Liver (tissue), 9 donors: Measurements from ENCODE around the gene SDK2. TPM values are rescaled to one million over a fixed set of nuclear protein-coding genes. Genes with fewer than 3 reads are reported as not detected.

ENCODE experiments used
- DNase-seq: peaks from one replicate; pipeline ENCODE4 v3.0.0-alpha.2; 2017; ENCODE audit warnings: low spot score
- H3K27ac ChIP-seq, 2 donors: one replicate each; pipeline ENCODE4 v1.7.0; 2013; ENCODE audit warnings: inconsistent platforms in 2 of 2, low read length in 2 of 2, control low read depth in 1 of 2, low read depth in 1 of 2, mild to moderate bottlenecking in 1 of 2
- H3K27me3 ChIP-seq, 4 donors: one replicate each; pipeline versions ENCODE4 v1.6.1 to v1.7.0; 2013; ENCODE audit warnings: low read length in 3 of 4, inconsistent platforms in 1 of 4, mild to moderate bottlenecking in 1 of 4, moderate library complexity in 1 of 4; ENCODE audit not compliant: control insufficient read depth in 4 of 4, insufficient read depth in 4 of 4
- H3K36me3 ChIP-seq, 4 donors: one replicate each; pipeline versions ENCODE4 v1.6.1 to v1.7.0; 2013; ENCODE audit warnings: low read length in 3 of 4, mild to moderate bottlenecking in 3 of 4, low read depth in 1 of 4, moderate library complexity in 1 of 4; ENCODE audit not compliant: control insufficient read depth in 4 of 4, insufficient read depth in 3 of 4
- H3K4me1 ChIP-seq, 4 donors: one replicate each; pipeline versions ENCODE4 v1.6.1 to v1.7.0; 2013; ENCODE audit warnings: low read length in 3 of 4, mild to moderate bottlenecking in 3 of 4, moderate library complexity in 1 of 4; ENCODE audit not compliant: control insufficient read depth in 4 of 4, insufficient read depth in 4 of 4
- H3K4me3 ChIP-seq, 3 donors: one replicate each; pipeline versions ENCODE4 v1.6.1 to v1.7.0; 2013; ENCODE audit warnings: low read length in 3 of 3, control low read depth in 1 of 3, low read depth in 1 of 3, mild to moderate bottlenecking in 1 of 3
- H3K9ac ChIP-seq, 2 donors: one replicate each; pipeline ENCODE4 v1.7.0; 2013; ENCODE audit warnings: low read length in 2 of 2, mild to moderate bottlenecking in 2 of 2, moderate library complexity in 2 of 2, control low read depth in 1 of 2, low read depth in 1 of 2
- H3K9me3 ChIP-seq, 4 donors: one replicate each; pipeline versions ENCODE4 v1.6.1 to v1.7.0; 2013; ENCODE audit warnings: low read length in 3 of 4; ENCODE audit not compliant: control insufficient read depth in 4 of 4
- FOXA1 ChIP-seq: IDR thresholded peaks from 2 replicates; pipeline ENCODE4 v1.6.1; 2016; ENCODE audit warnings: antibody characterized with exemption
- FOXA2 ChIP-seq: IDR thresholded peaks from 2 replicates; pipeline ENCODE4 v1.6.1; 2016; ENCODE audit warnings: antibody characterized with exemption
- GABPA ChIP-seq, 2 donors: IDR thresholded peaks in 1 of 2; conservative IDR thresholded peaks in 1 of 2; 2 replicates each; pipeline ENCODE4 v1.6.1; 2016; ENCODE audit warnings: antibody characterized with exemption in 2 of 2, mild to moderate bottlenecking in 1 of 2, moderate library complexity in 1 of 2
- HNF4A ChIP-seq, 2 donors: conservative IDR thresholded peaks; 2 replicates each; pipeline ENCODE4 v1.6.1; 2016; ENCODE audit warnings: antibody characterized with exemption in 2 of 2, mild to moderate bottlenecking in 2 of 2
- HNF4G ChIP-seq: IDR thresholded peaks from 2 replicates; pipeline ENCODE4 v1.6.1; 2016; ENCODE audit warnings: antibody characterized with exemption
- NR2F2 ChIP-seq: IDR thresholded peaks from 2 replicates; pipeline ENCODE4 v1.6.1; 2016; ENCODE audit warnings: antibody characterized with exemption
- RAD21 ChIP-seq, 2 donors: IDR thresholded peaks; 2 replicates each; pipeline ENCODE4 v1.6.1; 2016; ENCODE audit warnings: antibody characterized with exemption in 2 of 2, mild to moderate bottlenecking in 2 of 2
- RXRA ChIP-seq, 2 donors: IDR thresholded peaks; 2 replicates each; pipeline ENCODE4 v1.6.1; 2017 to 2018; ENCODE audit warnings: antibody characterized with exemption in 2 of 2, mild to moderate bottlenecking in 1 of 2
- SP1 ChIP-seq: IDR thresholded peaks from 2 replicates; pipeline ENCODE4 v1.6.1; 2018; ENCODE audit warnings: antibody characterized with exemption, mild to moderate bottlenecking
- TAF1 ChIP-seq: conservative IDR thresholded peaks from 2 replicates; pipeline ENCODE4 v1.6.1; 2016; ENCODE audit warnings: antibody characterized with exemption, mild to moderate bottlenecking
- WGBS: extraction: QIAGEN DNeasy Blood & Tissue Kit; methylation state at CpG from one replicate; pipeline ENCODE4 v1.1.7; 2013; 5-methylcytosine and 5-hydroxymethylcytosine counted together
- polyA plus RNA-seq, 2 donors: library from polyadenylated mRNA; stranded (reverse) in 1 of 2; unstranded in 1 of 2; fragments of 200-250 nt in 1 of 2; fragments of >200 nt in 1 of 2; fragmentation: Nextera tagmentation in 1 of 2; extraction: Ambion mirVana in 1 of 2; gene quantifications; one replicate each; pipeline versions ENCODE4 v1.2.1 to v1.2.3, GENCODE V29; 2013 to 2015
- total RNA-seq, 2 donors: library from RNA; depleted of rRNA; stranded (reverse); fragments of >200 nt; gene quantifications; one replicate each; pipeline ENCODE4 v1.2.3, GENCODE V29; 2014
- TF ChIP-seq, protein P1 (sequence below): IDR thresholded peaks from 2 replicates; pipeline ENCODE4 v1.6.1; 2016; ENCODE audit warnings: antibody characterized with exemption
- TF ChIP-seq, protein P2 (sequence below): fragments of 150-350 bp; IDR thresholded peaks from 2 replicates; pipeline ENCODE4 v1.5.1; 2017; ENCODE audit warnings: improper control_type of control experiment, low read depth, low read length; ENCODE audit not compliant: missing input control
- TF ChIP-seq, protein P3 (sequence below): IDR thresholded peaks from 2 replicates; pipeline ENCODE4 v1.6.1; 2016; ENCODE audit warnings: antibody characterized with exemption
- TF ChIP-seq, protein P4 (sequence below): IDR thresholded peaks from 2 replicates; pipeline ENCODE4 v1.6.1; 2016; ENCODE audit warnings: antibody characterized with exemption
- TF ChIP-seq, protein P5 (sequence below): IDR thresholded peaks from 2 replicates; pipeline ENCODE4 v1.6.1; 2016; ENCODE audit warnings: antibody characterized with exemption, mild to moderate bottlenecking
- donor health status: healthy.
- donor health status: healthy.
- donor health status: healthy.
- donor health status: healthy.
- donor health status: healthy.

SDK2 gene
- total and polyA plus RNA-seq, 4 donors = 0.05 to 0.42 (median 0.10) TPM

DNA sequence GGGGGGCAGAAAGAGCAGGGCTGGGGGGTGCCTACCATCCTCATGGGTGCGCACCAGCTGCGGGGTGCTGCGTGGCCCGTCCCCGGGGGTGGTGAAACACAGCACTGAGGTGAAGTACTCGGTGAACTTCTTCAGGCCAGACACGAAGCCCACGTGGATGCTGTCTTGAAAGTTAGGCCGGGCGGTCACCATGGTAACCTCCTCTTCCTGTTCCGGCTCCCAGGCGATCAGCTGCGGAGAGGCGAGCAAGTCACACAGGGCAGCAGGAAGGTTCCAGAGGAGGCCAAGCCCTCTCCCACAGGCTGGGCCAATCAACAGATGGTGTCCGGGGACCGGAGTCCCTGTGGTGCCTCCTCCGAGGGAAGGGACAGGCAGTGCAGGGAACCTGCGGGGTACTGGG is 242.3 kb downstream of the SDK2 start:
- TF ChIP-seq RXRA (IDR thresholded peaks at IDR 0.05) = no peak
- TF ChIP-seq TAF1 = no peak
- TF ChIP-seq HNF4G = no peak
- TF ChIP-seq, protein P1, sequence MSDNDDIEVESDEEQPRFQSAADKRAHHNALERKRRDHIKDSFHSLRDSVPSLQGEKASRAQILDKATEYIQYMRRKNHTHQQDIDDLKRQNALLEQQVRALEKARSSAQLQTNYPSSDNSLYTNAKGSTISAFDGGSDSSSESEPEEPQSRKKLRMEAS = no peak
- TF ChIP-seq RAD21 (IDR thresholded peaks at IDR 0.05) = no peak
- TF ChIP-seq, protein P2, sequence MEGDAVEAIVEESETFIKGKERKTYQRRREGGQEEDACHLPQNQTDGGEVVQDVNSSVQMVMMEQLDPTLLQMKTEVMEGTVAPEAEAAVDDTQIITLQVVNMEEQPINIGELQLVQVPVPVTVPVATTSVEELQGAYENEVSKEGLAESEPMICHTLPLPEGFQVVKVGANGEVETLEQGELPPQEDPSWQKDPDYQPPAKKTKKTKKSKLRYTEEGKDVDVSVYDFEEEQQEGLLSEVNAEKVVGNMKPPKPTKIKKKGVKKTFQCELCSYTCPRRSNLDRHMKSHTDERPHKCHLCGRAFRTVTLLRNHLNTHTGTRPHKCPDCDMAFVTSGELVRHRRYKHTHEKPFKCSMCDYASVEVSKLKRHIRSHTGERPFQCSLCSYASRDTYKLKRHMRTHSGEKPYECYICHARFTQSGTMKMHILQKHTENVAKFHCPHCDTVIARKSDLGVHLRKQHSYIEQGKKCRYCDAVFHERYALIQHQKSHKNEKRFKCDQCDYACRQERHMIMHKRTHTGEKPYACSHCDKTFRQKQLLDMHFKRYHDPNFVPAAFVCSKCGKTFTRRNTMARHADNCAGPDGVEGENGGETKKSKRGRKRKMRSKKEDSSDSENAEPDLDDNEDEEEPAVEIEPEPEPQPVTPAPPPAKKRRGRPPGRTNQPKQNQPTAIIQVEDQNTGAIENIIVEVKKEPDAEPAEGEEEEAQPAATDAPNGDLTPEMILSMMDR = no peak
- TF ChIP-seq GABPA (IDR thresholded peaks at IDR 0.05 in 1 of 2, conservative IDR thresholded peaks at IDR 0.05 in 1 of 2) = no peak
- TF ChIP-seq, protein P3, sequence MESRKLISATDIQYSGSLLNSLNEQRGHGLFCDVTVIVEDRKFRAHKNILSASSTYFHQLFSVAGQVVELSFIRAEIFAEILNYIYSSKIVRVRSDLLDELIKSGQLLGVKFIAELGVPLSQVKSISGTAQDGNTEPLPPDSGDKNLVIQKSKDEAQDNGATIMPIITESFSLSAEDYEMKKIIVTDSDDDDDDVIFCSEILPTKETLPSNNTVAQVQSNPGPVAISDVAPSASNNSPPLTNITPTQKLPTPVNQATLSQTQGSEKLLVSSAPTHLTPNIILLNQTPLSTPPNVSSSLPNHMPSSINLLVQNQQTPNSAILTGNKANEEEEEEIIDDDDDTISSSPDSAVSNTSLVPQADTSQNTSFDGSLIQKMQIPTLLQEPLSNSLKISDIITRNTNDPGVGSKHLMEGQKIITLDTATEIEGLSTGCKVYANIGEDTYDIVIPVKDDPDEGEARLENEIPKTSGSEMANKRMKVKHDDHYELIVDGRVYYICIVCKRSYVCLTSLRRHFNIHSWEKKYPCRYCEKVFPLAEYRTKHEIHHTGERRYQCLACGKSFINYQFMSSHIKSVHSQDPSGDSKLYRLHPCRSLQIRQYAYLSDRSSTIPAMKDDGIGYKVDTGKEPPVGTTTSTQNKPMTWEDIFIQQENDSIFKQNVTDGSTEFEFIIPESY = no peak
- no peak for TF ChIP-seq HNF4A (conservative IDR thresholded peaks at IDR 0.05)
- TF ChIP-seq NR2F2 = no peak
- TF ChIP-seq, protein P4, sequence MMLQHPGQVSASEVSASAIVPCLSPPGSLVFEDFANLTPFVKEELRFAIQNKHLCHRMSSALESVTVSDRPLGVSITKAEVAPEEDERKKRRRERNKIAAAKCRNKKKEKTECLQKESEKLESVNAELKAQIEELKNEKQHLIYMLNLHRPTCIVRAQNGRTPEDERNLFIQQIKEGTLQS = no peak
- no peak for TF ChIP-seq FOXA1
- TF ChIP-seq SP1 = no peak
- TF ChIP-seq, protein P5, sequence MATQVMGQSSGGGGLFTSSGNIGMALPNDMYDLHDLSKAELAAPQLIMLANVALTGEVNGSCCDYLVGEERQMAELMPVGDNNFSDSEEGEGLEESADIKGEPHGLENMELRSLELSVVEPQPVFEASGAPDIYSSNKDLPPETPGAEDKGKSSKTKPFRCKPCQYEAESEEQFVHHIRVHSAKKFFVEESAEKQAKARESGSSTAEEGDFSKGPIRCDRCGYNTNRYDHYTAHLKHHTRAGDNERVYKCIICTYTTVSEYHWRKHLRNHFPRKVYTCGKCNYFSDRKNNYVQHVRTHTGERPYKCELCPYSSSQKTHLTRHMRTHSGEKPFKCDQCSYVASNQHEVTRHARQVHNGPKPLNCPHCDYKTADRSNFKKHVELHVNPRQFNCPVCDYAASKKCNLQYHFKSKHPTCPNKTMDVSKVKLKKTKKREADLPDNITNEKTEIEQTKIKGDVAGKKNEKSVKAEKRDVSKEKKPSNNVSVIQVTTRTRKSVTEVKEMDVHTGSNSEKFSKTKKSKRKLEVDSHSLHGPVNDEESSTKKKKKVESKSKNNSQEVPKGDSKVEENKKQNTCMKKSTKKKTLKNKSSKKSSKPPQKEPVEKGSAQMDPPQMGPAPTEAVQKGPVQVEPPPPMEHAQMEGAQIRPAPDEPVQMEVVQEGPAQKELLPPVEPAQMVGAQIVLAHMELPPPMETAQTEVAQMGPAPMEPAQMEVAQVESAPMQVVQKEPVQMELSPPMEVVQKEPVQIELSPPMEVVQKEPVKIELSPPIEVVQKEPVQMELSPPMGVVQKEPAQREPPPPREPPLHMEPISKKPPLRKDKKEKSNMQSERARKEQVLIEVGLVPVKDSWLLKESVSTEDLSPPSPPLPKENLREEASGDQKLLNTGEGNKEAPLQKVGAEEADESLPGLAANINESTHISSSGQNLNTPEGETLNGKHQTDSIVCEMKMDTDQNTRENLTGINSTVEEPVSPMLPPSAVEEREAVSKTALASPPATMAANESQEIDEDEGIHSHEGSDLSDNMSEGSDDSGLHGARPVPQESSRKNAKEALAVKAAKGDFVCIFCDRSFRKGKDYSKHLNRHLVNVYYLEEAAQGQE = no peak
- no peak for TF ChIP-seq FOXA2
- 62% methylated on average over 18 of the region's 18 CpGs for WGBS
- H3K4me3 ChIP-seq = no peak overlapping the region
- no peak for DNase-seq
- no peak overlapping the region for H3K27ac ChIP-seq
- no peaks in the 10 kb centered on the region for H3K4me1 ChIP-seq
- H3K9ac ChIP-seq = no peak overlapping the region
- no peaks in the 10 kb centered on the region for H3K27me3 ChIP-seq
- H3K36me3 ChIP-seq = no peaks in the 10 kb centered on the region
- H3K9me3 ChIP-seq = no peaks in the 10 kb centered on the region

DNA sequence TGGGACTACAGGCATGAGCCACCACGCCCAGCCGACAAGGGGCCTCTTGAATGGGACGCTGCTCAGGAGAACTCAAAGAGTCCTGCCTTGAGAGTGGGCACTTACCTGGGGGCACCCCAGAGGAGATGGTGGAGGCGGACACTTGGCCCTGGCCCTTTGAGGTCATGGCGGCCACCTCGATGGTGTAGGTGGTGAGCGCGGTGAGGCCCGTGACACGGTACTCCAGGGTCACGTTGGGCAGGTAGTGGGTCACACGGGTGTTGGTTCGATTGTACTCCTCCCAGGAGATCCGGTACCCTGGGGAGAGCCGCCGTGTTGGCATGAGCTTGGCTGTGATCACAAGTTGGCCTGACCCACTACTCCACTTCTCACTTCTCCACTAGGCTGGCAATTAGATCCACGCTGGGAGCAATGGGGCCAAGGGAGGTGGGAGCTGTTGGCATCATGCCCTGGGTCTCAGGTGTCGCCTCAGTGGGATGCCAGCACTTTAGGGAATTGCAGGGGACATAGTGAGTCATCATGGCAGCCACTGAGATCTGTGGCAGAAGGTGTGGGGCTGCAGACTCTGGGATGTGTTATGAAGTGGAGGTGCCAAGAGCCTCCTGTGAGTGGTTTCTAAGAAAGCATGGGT is 243.2 kb downstream of the SDK2 start:
- TF ChIP-seq HNF4G = no peak
- TF ChIP-seq, protein P5 = no peak
- TF ChIP-seq TAF1 = no peak
- TF ChIP-seq HNF4A (conservative IDR thresholded peaks at IDR 0.05) = no peak
- TF ChIP-seq GABPA (IDR thresholded peaks at IDR 0.05 in 1 of 2, conservative IDR thresholded peaks at IDR 0.05 in 1 of 2) = no peak
- TF ChIP-seq, protein P1 = no peak
- TF ChIP-seq FOXA1 = no peak
- TF ChIP-seq FOXA2 = no peak
- H3K27me3 ChIP-seq = no peaks in the 10 kb centered on the region
- H3K9me3 ChIP-seq = no peaks in the 10 kb centered on the region
- WGBS = 91% methylated on average over 18 of the region's 18 CpGs
- no peak for DNase-seq
- no peaks in the 10 kb centered on the region for H3K4me1 ChIP-seq
- no peak overlapping the region for H3K9ac ChIP-seq
- no peaks in the 10 kb centered on the region for H3K36me3 ChIP-seq
- H3K4me3 ChIP-seq = no peak overlapping the region
- H3K27ac ChIP-seq = no peak overlapping the region
